Dermis microvascular lymphatic vessel endothelial cell (primary cell): ENCODE results near the gene KIF24. TPM values are rescaled to one million over a fixed set of nuclear protein-coding genes. Genes with fewer than 3 reads are reported as not detected.
"Not testable (repeated sequence)": the region's sequence is repeated elsewhere in the genome, so short reads cannot be mapped to it uniquely, and the experiment has no call there.

ENCODE experiments used
- DNase-seq, 2 donors: peaks; one replicate each; pipeline versions ENCODE4 v3.0.0 to v3.0.0-alpha.2; 2010; ENCODE audit warnings: low read depth in 2 of 2
- total RNA-seq: library from RNA; depleted of rRNA; stranded (reverse); fragments of >200 nt; gene quantifications from 2 replicates; pipeline ENCODE4 v1.2.1, GENCODE V29; 2014

KIF24 gene
- total RNA-seq, 1 donor from 2014 or later, result 2.1 TPM

DNA sequence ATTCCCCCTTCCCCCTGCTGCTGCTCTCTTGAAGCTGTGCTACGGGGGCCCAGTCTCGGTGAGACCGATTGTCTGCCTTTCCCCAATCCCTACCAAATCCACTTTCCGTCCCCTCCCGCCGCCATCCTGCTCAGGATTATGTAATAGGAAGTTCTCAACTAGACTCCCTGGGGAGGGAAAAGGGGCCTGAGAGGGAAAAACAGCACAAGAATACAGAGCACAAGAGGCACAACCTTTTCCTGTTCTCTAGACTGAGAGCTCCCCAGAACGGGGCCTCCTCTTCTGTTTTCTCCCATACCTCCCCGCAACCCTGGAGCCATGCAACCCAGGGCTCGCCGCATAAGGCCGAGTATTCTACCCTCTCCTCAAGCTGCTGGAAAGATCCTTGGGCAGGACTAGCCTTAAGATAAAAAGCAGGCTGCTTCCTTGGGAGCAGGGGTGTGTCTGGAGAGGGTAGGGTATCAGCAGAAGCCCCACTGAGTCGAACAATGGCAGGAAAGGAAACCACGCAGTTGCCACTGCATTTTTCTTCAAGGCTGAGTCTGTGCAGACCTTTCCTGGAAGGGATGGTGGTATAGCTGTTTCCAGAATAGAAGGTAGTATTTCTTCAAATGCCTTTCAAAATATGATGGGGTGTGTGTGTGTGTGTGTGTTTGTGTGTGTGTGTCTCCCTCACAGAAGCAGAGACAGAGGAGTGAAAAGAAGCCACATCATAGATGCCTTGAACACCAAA lies 34.7 kb upstream of the KIF24 start:
- DNase-seq, result peak in 1 of 2 donors; percentile 44

DNA sequence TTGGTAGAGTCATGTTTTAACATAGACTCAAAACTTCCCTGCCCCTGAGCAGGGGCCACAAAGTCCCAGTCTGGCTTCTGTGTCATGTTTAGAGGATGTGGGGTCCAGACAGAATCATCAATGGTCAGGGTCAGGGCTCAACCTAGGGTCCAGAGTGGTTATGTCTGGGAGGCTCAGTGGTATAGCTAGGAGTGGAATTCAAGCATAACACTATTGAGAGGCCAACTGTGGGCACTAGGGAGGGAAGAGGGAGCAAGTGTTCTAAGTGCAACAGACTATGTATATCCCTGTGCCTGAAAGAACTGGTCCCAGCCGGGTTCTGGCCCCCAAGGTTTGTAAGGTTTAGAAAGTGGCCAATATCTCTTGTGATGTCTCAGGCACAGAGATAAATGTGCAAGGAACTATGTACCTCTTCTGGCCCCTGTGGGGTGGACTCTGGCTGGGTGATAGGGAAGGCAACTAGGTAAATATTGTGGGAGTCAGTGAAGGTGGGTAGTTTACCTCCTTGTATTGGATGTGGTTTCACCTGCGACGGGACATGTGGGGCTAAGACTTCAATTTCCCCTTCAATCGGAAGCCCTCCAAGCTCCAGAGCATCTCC lies 33.6 kb upstream of the KIF24 start:
- no peak for DNase-seq

DNA sequence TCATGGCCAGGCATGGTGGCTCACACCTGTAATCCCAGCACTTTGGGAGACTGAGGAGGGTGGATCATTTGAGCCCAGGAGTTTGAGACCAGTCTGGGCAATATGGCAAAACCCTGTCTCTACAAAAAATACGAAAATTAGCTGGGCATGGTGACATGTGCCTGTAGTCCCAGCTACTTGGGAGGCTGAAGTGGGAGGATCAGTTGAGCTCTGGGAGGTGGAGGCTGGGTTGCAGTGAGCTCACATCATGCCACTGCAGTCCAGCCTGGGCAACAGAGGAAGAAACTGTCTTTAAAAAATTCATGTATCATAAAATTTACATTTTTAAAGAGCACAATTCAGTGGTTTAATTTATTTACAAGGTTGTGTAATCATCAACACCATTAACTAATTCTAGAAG lies 23.9 kb upstream of the KIF24 start:
- DNase-seq, result not testable (repeated sequence)

DNA sequence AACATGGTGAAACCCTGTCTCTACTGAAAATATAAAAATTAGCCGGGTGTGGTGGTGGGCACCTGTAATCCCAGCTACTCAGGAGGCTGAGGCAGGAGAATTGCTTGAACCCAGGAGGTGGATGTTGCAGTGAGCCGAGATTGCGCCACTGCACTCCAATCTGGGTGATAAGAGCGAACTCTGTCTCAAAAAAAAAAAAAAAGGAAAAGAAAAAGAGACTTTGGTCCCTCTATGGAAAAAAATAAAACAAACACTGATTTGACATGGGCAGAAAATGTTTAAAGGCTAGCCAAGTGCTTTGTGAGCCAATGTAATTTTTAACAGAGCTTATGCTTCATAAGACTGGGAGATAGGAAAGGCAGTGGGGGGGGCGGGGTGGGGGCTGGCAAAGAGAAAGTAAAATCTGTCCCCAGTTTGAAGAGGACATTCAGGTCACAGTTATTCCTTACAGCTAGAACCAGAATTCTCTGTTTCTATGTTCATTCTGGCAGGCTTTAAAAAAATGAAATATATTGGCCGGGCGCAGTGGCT lies 23.1 kb upstream of the KIF24 start:
- DNase-seq, result not testable (repeated sequence)

DNA sequence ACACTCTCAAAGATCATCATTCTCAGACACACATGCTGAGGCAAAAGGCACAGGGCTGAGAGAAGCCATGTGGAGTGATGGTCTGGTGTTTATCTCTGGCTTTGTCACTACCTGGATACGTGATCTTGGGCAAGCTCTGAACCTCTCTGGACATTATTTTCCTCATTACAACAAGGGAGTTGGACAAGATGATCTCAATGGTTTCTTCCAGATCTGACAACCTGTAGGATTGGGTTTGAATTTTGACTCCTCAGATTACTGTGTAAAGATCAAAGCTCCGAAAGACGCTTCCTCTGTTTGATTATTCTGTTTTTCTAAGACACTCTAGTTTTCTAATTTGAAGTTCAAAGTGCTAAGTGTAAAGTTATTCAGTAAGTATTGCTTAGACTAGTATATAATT lies 20.3 kb upstream of the KIF24 start:
- DNase-seq, result no peak

DNA sequence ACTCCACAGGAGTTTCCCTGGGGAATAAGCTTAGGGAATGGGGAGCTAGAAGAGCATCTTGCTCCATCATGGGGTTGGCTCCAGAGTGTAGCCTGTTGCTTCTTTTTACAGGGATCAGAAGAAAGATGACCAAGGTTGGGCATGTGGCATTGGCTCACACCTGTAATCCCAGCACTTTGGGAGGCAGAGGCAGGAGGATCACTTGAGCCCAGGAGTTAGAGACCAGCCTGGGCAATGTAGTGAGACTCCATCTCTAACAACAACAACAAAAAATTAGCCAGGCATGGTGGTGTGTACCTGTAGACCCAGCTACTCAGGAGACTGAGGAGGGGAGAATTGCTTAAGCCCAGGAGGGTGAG lies 18.7 kb upstream of the KIF24 start:
- no peak for DNase-seq

DNA sequence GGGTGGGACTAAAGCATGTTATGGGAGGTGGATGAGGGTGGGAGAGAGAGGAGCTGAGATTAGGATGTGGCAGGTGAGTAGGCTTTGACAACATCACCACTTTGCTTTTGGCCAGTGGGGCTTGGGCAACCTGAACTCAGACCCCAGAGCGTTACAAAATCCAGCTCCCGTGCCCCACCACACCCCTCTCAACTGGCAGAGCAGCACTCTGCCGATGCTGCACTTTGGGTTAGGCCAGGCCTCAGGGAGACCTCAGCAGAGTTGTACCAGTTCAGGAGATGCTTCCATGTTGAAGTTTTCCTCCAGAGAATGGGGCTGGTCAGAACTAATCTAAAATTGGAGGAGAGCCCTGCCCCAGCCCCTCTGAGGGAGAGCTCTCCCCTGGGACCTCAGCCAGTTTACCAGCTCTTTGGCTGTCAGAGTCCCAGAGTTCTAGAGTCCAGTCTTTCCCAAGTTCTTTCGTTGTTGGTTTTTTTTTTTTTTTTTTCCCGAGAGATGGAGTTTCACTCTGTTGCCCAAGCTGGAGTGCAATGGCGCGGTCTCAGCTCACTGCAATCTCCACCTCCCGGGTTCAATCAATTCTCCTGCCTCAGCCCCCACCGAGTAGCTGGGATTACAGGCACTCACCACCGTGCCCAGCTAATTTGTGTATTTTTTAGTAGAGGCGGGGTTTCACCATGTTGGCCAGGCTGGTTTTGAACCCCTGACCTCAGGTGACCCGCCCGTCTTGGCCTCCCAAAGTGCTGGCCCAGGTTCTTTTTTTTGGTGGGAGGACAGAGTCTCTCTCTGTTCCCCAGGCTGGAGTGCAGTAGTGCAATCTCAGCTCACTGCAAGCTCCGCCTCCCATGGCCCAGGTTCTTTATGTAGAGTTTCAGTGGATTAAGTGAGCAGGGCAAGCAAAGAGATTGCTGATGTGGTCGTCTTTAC lies 18.1 kb upstream of the KIF24 start:
- DNase-seq, result no peak

DNA sequence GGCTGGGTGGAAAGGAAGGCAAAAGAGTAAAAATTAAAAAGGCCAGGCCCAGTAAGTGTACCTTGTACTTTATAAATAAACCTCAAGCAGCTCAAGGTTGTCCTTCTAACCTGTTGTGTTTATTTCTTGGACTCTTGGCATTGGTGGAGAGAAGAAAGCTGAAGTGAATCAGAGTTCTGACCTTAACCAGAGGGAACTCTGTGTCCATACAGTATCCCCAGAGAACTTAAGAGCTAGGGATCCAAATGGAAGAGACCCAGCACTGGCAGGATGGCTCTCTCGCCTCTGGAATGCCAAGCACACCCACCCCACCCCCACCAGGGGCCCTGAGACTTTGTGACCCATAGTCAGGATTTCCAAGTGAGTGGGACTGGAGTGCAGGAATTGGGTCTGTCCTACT lies 14.5 kb upstream of the KIF24 start:
- no peak for DNase-seq

DNA sequence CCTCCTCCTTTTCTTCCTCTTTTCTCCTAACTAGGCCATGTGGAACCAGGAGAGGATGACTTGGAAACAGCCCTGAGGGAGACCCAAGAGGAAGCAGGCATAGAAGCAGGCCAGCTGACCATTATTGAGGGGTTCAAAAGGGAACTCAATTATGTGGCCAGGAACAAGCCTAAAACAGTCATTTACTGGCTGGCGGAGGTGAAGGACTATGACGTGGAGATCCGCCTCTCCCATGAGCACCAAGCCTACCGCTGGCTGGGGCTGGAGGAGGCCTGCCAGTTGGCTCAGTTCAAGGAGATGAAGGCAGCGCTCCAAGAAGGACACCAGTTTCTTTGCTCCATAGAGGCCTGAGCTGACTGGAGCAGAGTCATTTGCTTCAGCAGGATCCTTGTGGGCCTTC lies 14.0 kb upstream of the KIF24 start:
- no peak for DNase-seq

DNA sequence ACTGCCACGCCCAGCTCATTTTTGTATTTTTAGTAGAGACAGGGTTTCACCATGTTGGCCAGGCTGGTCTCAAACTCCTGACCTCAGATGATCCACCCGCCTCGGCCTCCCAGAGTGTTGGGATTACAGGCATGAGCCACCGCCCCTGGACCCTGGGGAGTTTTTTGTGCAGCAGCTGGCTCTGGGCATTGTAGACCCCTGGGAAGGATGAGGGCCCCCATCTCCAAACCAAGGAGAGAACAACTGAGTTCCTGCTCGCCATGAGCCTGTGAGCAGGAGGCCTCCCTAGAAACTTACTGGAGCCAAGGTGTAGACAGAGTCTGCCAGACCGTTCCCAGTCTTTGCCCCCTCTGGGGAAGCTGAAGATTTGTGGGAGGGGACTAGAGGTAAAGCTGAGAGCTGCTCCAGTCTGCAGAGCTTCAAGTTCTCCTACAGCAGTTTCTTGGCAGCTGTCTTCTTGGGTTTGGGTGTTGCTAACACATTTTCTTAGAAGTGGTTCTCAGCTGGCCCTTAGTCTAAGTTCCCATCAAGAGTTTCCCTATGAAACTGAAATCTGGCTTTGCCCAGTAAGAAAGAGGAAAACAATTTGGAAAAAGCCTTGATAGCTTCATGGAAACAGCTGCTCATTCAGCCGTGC lies 12.7 kb upstream of the KIF24 start:
- DNase-seq, result no peak

DNA sequence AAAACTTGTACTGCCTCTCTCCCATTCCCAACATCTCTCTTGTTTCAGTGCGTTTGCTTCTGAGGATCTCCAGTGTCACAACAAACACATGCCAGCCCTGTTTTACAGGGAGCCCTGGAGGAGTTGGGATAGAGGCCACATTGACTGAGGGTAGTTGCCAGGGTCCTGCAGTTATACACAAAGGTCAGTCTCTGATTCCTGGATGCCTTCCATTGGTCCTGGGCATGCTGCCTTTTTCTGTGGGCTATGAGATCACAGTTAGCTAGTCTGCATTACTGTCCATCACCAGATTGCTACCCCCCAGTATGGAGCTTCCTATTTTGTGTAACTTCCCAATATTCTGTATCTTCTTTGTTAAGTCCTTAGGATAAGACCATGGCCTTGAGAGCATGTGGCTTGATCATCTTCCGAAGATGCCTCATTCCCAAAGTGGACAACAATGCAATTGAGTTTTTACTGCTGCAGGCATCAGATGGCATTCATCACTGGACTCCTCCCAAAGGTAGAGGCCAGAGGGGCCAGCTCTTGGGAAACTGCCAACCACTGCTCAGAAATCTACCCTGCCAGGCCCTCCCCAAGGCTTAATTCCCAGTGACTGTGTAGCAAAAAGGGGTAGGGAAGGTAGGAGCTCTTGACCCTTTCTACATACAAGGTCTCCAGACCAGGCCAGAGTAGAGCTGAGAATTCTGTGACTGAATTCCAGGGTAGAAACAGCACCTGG lies 9.8 kb upstream of the KIF24 start:
- DNase-seq, result no peak

DNA sequence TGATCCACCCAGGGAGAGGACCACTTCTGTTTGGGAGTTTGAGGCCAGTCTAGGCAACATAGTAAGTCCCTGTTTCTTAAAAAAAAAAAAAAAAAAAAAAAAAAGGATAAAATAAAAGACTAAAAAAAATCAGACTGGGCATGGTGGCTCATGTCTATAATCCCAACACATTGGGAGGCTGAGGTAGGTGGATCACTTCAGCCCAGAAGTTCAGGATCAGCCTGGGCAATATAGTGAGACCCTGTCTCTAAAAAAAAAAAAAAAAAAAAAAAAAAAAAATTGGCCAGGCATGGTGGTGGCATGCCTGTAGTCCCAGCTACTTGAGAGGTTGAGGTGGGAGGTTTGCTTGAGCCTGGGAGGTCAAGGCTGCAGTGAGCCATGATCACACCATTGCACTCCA lies 9.0 kb upstream of the KIF24 start:
- DNase-seq, result not testable (repeated sequence)

DNA sequence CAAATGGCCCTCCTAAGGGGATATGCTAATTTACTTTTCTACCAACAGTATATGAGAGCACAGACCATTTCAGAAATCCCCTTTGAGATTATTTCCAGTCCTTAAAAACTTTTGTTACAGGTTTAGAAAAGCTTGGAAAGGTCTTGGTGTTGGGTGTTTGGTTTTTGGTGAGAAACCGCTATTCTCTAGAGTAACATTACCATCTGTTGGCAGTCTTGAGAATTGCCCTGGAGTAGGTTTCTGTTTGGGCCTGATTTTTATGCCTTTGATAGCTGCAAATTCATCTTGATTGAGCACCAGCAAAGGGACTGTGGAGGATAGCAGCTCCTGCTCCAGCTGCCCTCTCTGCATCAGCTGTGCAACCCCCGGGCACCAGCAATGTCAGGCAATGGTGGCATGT lies 8.3 kb upstream of the KIF24 start:
- no peak for DNase-seq

DNA sequence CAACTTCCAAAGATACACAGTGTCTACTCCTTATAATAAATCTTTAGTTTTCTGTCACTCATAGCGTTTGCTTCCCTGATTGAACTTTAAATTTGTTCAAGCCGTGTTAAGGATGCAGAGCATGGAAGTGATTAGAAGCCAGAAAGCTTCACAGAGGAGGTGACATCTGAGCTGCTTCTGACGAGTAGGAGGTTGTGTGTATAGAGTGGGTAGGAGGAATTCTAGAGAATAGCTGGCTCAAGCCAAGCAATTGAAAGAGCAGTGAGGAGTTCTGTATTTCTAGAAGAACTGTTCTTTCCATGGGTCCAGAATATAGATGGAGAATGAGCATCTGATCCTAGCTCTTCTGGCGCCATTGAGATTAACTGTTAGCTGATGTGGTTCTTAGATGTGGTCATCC lies 6.3 kb upstream of the KIF24 start:
- no peak for DNase-seq

DNA sequence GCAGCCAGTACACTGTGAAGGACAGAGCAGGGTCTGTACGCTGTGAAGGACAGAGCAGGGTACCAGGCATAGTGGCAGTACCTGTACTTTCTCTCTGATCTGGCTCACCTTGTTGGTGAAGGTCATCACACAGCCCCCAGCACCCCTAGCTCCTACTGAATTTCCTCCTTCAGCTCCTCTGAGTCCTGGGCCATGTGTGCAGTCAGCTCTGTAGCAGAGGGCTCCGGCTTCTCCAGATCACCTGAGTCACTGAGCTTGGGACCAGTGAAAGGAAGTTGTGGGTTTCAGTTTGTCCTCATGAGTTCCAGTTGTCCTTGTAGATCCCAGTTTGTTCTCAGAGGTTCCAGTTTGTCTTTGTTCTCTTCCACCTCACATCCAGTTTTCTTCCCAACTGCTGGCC lies 5.8 kb upstream of the KIF24 start:
- no peak for DNase-seq

DNA sequence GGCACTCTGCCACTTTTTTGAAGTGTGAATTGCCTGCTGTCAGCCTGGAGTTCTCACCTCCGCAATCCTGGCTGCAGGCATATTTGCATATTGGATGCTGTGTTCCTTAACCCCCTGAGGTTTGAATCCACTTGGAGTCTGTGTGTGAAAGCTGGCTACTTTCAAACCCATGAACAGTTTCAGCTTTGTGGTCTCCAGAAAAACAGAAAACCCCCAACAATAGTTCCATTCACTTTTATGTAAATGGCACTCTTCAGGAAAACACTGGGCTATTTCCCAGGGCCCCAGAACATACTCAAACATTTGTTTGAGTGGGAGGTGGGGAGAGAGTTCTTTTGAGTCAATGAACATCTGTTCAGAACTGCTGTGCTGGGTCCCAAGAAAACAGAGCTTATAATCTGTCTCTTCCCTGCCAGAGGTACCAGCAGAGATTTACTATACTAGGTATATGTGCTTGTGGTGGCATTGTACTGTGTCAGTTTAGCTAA lies 5.3 kb upstream of the KIF24 start:
- DNase-seq, result no peak

DNA sequence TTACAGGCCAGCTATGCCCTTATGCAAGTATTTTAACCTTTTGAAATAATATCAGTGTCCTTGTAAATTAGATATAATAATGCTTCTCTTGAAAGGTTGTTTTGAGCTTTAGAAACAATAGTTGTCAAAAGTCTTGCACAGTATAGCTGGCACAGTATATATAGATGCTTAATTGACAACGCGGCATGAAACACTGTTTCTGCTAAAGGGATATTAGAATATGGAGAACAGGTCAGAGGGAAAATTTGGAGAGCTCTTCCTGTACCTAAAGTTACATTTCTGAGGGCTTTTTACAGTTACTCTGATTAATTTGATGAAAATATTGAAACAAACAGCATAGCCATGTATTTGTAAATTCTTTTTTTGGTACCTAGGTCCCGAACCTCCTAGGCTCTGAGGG lies 4.8 kb upstream of the KIF24 start:
- DNase-seq, result no peak

DNA sequence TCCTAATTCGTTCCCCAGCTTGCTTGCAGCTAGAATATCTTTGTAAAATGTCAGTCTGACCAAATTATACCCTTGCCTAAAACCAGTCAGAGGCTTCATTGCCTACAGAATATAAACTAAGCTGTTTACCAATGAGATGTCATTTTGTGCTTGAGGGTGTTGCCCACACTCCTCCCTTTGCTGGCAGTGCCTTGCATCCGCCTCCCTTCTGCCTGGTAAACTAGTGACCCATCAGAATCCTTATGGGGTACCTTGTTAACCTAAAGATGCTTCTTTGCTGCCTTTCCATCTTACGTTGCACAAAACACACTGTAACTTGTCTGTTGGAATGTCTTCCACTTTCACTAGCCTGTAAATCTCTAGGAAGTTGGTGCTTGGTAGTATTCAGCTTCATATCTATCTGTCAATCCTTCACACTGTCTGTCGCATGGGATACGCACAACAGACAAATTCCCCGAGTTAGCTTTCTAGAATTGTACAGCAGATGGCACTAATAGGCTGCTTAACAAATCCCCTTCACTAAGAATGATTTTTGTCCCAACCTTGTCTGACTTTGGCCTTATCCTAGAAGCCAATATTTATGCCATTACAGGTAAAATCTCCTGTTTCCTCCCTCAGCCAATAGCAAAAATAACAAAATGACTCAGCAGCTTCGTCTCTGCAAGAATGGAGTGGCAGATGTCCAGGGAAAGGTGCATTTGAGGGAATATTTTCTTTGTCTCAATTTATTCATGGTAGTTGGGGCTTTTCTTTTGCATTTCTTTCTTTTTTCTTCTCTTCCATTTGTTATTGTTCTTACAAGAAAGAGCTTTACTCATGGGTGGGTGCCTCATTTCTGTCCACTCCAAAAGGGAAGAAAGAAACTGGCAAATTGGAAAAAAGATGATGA lies 3.3 kb upstream of the KIF24 start:
- peak; percentile 61 to 71 for DNase-seq

DNA sequence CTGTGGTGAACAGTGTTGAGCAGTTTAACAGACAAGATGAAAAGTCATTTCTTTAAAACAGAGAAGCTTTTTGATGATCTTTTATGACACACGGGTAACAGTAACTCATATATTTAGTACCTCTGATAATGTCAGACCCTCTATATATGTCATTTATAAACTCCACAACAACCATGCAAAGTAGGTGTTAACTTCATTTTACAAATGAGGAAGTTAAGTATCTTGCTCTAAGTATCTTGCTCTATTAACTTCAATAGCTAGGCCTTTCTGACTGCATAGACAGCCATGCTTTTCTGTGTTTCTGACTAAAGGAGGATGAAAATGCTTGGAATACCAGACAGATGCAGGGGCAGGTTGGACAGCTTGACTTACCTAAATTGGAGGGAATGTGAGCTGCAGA lies 2.1 kb upstream of the KIF24 start:
- no peak for DNase-seq

DNA sequence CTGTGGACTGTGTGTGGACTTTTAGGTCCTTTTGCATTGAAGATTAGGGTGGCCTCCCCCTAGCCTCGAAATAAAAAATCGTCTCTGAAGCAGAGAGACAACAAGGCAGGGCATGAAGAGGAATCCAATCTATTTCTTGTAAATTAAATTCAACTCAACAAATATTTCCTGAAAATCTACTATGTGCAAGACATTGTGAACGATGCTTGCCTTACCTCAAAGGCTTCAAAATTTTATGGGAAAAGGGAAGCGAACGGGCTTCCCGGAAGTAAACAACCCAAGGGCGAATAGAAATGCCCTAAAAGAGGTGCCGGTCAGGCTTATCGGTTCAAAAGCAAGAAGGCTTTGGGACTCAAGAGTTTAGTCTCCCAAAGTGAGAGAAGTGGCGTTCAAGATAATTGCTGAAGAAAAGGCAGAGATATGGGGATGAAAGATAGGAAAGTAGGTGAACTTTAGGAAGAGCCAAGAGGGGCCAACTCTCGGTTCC lies 525 bp downstream of the KIF24 start:
- DNase-seq, result peak in 1 of 2 donors; percentile 3
